CD4-positive, CD25-positive, alpha-beta regulatory T cell (primary cell): ENCODE data around the gene HPSE2. TPM values are rescaled to one million over a fixed set of nuclear protein-coding genes. Genes with fewer than 3 reads are reported as not detected.

Experiments
- ATAC-seq, 2 donors: fragments of 150-1000 bp; cut with Tn5 transposase; one replicate each; pipeline ENCODE4 v1.10.0; 2021; ENCODE audit warnings: low read depth in 2 of 2, moderate number of reproducible peaks in 2 of 2, moderate library complexity in 1 of 2
- DNase-seq, 3 donors: peaks; one replicate each; pipeline versions ENCODE4 v3.0.0 to v3.0.0-alpha.2; 2012 to 2022; ENCODE audit warnings: mixed read lengths in 1 of 3
- H3K27ac ChIP-seq: one replicate; pipeline ENCODE4 v1.7.0; 2013; ENCODE audit warnings: mild to moderate bottlenecking, low read length; ENCODE audit not compliant: insufficient read depth, poor library complexity, severe bottlenecking
- H3K27me3 ChIP-seq: one replicate; pipeline ENCODE4 v1.7.0; 2013; ENCODE audit warnings: low read length; ENCODE audit not compliant: control insufficient read depth, insufficient read depth
- H3K36me3 ChIP-seq: one replicate; pipeline ENCODE4 v1.7.0; 2013; ENCODE audit warnings: mild to moderate bottlenecking, low read length, moderate library complexity; ENCODE audit not compliant: control insufficient read depth, insufficient read depth
- H3K4me1 ChIP-seq: 2 replicates; pipeline ENCODE4 v1.7.0; 2013; ENCODE audit warnings: mild to moderate bottlenecking, low read length; ENCODE audit not compliant: insufficient read depth, control insufficient read depth, poor library complexity, severe bottlenecking
- H3K4me3 ChIP-seq: one replicate; pipeline ENCODE4 v1.7.0; 2013; ENCODE audit warnings: low read depth, mild to moderate bottlenecking, low read length, moderate library complexity
- H3K9me3 ChIP-seq, 2 experiments: 1 replicate in 1 of 2; 2 replicates in 1 of 2; pipeline ENCODE4 v1.7.0; 2013; ENCODE audit warnings: low read length in 2 of 2, mild to moderate bottlenecking in 1 of 2, moderate library complexity in 1 of 2; ENCODE audit not compliant: control insufficient read depth in 2 of 2
- H3K27ac Mint-ChIP-seq, 3 donors: one replicate each; pipeline ENCODE4 v1.8.0; 2020 to 2022; ENCODE audit warnings: mild to moderate bottlenecking in 3 of 3, mixed read lengths in 3 of 3, moderate library complexity in 2 of 3
- H3K27me3 Mint-ChIP-seq: one replicate; pipeline ENCODE4 v1.8.0; 2022; ENCODE audit warnings: mild to moderate bottlenecking, mixed read lengths
- H3K36me3 Mint-ChIP-seq: one replicate; pipeline ENCODE4 v1.8.0; 2020; ENCODE audit warnings: mixed read lengths
- H3K4me1 Mint-ChIP-seq, 4 donors: one replicate each; pipeline ENCODE4 v1.8.0; 2020 to 2022; ENCODE audit warnings: mixed read lengths in 4 of 4, mild to moderate bottlenecking in 1 of 4
- H3K4me3 Mint-ChIP-seq, 4 donors: one replicate each; pipeline ENCODE4 v1.8.0; 2020 to 2022; ENCODE audit warnings: mild to moderate bottlenecking in 4 of 4, mixed read lengths in 4 of 4, moderate library complexity in 3 of 4
- H3K9me3 Mint-ChIP-seq, 7 donors: one replicate each; pipeline ENCODE4 v1.8.0; 2020 to 2022; ENCODE audit warnings: mixed read lengths in 7 of 7, mild to moderate bottlenecking in 3 of 7, moderate library complexity in 2 of 7
- polyA plus RNA-seq, 4 donors: library from polyadenylated mRNA; unstranded; fragments of 300-500 nt; fragmentation: Illumina TruSeq; gene quantifications; one replicate each; pipeline ENCODE4 v1.2.3, GENCODE V29; 2021
- total RNA-seq: library from RNA; stranded (reverse); gene quantifications from one replicate; pipeline ENCODE4 v1.2.3, GENCODE V29; 2022

HPSE2 gene
- total and polyA plus RNA-seq, 5 donors from 2014 or later = 0.07 to 0.31 TPM; not detected in 3

DNA sequence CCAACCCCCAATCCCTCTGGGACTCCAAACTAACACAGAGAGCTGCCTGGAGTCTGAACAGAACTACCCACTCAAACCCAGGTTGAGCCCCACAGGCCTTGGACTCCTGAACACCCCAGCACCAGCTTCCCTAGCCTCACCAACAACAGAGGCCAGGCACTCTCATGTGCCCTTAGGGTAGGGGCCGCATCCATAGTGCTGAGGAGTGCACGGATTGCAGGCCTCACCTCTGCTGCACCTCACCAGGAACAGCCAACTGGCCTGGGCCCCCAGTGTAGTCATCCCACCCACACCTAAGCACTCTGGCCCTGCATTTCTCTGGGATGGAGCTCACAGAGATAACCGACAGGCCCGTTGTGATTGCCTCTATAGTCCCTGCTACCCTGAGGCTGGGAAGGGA is 194.2 kb downstream of the HPSE2 start:
- no peak overlapping the region for H3K27ac ChIP-seq
- Mint-ChIP-seq H3K4me1 (no peaks in the 10 kb centered on the region), H3K27ac (no peak overlapping the region)

DNA sequence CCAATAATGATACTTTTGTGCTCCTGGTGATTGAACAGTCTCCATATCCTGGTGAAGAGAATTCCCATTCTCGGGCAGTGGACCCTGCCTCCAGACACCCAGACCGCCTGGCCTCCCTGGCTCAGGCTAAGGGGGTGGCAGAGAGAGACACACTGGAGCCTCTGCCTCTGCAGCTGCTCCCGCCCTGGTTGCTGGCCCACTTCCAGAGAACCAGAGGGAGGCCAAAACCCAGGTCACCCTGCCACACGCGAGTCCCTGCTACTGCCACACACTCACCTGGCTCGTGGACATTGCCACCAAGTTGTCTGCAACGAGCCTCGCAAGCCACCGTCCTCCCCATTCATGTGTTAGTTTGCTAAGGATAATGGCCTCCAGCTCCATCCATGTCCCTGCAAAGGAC is 221.8 kb downstream of the HPSE2 start:
- no peaks in the 10 kb centered on the region for H3K27me3 Mint-ChIP-seq
- no peaks in the 10 kb centered on the region for H3K36me3 ChIP-seq
- H3K27me3 ChIP-seq = no peaks in the 10 kb centered on the region
- H3K36me3 Mint-ChIP-seq = no peaks in the 10 kb centered on the region
- H3K27ac ChIP-seq = no peak overlapping the region
- H3K9me3 ChIP-seq = no peaks in the 10 kb centered on the region
- H3K4me1 Mint-ChIP-seq = no peaks in the 10 kb centered on the region
- H3K4me3 ChIP-seq = no peak overlapping the region
- H3K9me3 Mint-ChIP-seq = peaks cover 0 to 2% (median 0%) of the 10 kb centered on the region in 7 donors
- no peak overlapping the region for H3K27ac Mint-ChIP-seq
- no peaks in the 10 kb centered on the region for H3K4me1 ChIP-seq
- no peak overlapping the region for H3K4me3 Mint-ChIP-seq
- ATAC-seq (no peak), DNase-seq (no peak)

More for the DNA sequence above, 194.2 kb downstream of the HPSE2 start:
- Histone ChIP-seq H3K9me3 (no peaks in the 10 kb centered on the region), H3K4me3 (no peak overlapping the region), H3K27me3 (no peaks in the 10 kb centered on the region), H3K4me1 (no peaks in the 10 kb centered on the region), H3K36me3 (no peaks in the 10 kb centered on the region)
- DNase-seq (no peak), ATAC-seq (no peak)
- Mint-ChIP-seq H3K27me3 (no peaks in the 10 kb centered on the region), H3K9me3 (peaks cover 0 to 16% (median 5%) of the 10 kb centered on the region in 7 donors), H3K36me3 (no peaks in the 10 kb centered on the region), H3K4me3 (no peak overlapping the region)

DNA sequence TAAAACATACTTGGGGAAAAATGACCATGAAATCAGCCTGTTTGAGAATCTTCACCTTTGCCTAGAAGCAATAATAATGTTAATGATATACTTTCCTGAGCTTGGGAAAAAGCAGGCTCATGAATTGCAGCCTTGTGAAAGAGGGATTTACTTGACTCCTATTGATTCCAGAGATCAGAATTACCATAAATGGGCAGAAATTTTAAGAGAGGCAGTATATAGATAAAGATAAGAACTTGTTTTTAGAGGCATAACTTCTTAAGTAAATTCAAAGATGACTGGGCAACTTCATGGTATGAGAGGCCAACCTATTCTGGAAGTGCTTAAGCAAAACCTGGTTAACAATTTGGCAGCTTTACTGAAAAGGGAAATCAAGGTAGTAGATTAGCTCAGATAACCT is 225.4 kb downstream of the HPSE2 start:
- no peaks in the 10 kb centered on the region for H3K27me3 Mint-ChIP-seq
- DNase-seq (no peak), ATAC-seq (no peak)
- no peaks in the 10 kb centered on the region for H3K36me3 Mint-ChIP-seq
- H3K4me1 Mint-ChIP-seq = no peaks in the 10 kb centered on the region
- no peak overlapping the region for H3K27ac ChIP-seq
- H3K4me1 ChIP-seq = no peaks in the 10 kb centered on the region
- H3K9me3 ChIP-seq = peaks cover 0 to 17% of the 10 kb centered on the region in 2 experiments
- H3K4me3 ChIP-seq = no peak overlapping the region
- no peak overlapping the region for H3K4me3 Mint-ChIP-seq
- H3K27ac Mint-ChIP-seq = no peak overlapping the region
- peaks cover 0 to 7% (median 3%) of the 10 kb centered on the region in 7 donors for H3K9me3 Mint-ChIP-seq
- H3K36me3 ChIP-seq = no peaks in the 10 kb centered on the region
- no peaks in the 10 kb centered on the region for H3K27me3 ChIP-seq

DNA sequence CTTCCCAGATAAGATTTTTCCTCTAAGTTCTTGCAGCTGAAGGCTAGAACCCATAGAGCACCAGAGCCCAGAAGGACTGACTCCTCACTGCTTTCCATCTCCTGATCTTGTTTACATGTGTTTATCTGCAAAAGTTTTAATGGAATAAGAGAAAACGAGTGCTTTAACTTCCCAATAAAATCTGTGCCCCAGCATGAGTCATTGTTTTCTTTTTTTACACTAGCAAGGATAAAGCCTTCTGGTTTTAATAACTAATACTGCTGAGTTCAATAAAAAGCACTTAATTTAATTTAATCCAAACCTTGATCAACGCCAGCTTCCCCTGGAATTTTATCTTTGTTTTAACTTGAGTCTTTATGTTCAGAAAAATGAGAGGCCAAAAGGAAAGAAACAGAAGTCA is 227.6 kb downstream of the HPSE2 start:
- H3K36me3 Mint-ChIP-seq = no peaks in the 10 kb centered on the region
- Histone ChIP-seq H3K9me3 (peaks cover 0 to 29% of the 10 kb centered on the region in 2 experiments), H3K27me3 (no peaks in the 10 kb centered on the region), H3K4me3 (no peak overlapping the region), H3K4me1 (no peaks in the 10 kb centered on the region), H3K27ac (no peak overlapping the region), H3K36me3 (no peaks in the 10 kb centered on the region)
- no peak overlapping the region for H3K27ac Mint-ChIP-seq
- no peak overlapping the region for H3K4me3 Mint-ChIP-seq
- peaks cover 0 to 13% (median 5%) of the 10 kb centered on the region in 7 donors for H3K9me3 Mint-ChIP-seq
- ATAC-seq = no peak
- no peak for DNase-seq
- H3K27me3 Mint-ChIP-seq = no peaks in the 10 kb centered on the region
- no peaks in the 10 kb centered on the region for H3K4me1 Mint-ChIP-seq

DNA sequence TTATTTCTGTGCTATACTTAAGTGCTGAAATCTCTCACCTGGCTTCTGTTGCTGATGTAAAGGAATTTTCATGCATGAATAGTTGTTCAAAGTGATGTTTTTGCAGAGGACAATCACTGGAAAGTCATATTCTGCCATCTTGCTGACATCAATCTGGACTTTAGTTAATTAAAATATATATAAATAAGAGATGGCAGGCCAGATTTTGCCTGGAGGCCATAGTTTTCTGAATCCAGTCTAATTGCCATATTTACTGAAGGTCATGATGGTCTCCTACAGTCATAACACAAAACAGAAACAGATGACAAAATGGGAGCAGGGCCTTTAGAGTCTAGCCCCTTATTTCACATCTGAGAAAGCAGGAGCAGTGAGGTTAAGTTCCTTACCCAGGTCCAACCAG is 228.2 kb downstream of the HPSE2 start:
- H3K4me1 ChIP-seq = no peaks in the 10 kb centered on the region
- no peak overlapping the region for H3K27ac ChIP-seq
- no peak overlapping the region for H3K4me3 ChIP-seq
- DNase-seq (no peak), ATAC-seq (no peak)
- no peaks in the 10 kb centered on the region for H3K27me3 ChIP-seq
- H3K4me1 Mint-ChIP-seq = no peaks in the 10 kb centered on the region
- H3K36me3 ChIP-seq = no peaks in the 10 kb centered on the region
- peaks cover 0 to 30% of the 10 kb centered on the region in 2 experiments for H3K9me3 ChIP-seq
- no peaks in the 10 kb centered on the region for H3K27me3 Mint-ChIP-seq
- peaks cover 0 to 13% (median 6%) of the 10 kb centered on the region in 7 donors for H3K9me3 Mint-ChIP-seq
- H3K36me3 Mint-ChIP-seq = no peaks in the 10 kb centered on the region
- no peak overlapping the region for H3K27ac Mint-ChIP-seq
- H3K4me3 Mint-ChIP-seq = no peak overlapping the region

DNA sequence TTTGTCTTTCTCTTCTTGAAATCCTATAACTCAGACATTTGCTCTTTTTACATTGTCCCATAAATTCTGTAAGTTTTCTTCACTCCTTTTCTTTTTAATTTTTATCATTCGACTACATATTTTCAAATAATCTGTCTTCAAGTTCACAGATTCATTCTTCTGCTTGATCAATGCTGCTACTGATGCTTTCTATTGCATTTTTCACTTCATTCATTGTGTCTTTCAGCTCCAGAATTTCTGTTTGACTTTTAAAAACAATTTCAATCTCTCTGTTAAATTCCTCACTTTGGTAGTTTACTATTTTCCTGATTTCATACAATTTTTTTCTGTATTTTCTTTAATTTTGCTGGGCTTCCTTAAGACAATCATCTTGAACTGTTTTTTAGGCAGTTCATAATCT is 230.4 kb downstream of the HPSE2 start:
- H3K27me3 ChIP-seq = no peaks in the 10 kb centered on the region
- Mint-ChIP-seq H3K27me3 (no peaks in the 10 kb centered on the region), H3K4me3 (no peak overlapping the region), H3K27ac (no peak overlapping the region), H3K36me3 (no peaks in the 10 kb centered on the region), H3K4me1 (no peaks in the 10 kb centered on the region), H3K9me3 (peaks cover 0 to 16% (median 6%) of the 10 kb centered on the region in 7 donors)
- peaks cover 0 to 30% of the 10 kb centered on the region in 2 experiments for H3K9me3 ChIP-seq
- no peak overlapping the region for H3K4me3 ChIP-seq
- no peaks in the 10 kb centered on the region for H3K4me1 ChIP-seq
- H3K27ac ChIP-seq = no peak overlapping the region
- DNase-seq = no peak
- ATAC-seq = no peak
- H3K36me3 ChIP-seq = no peaks in the 10 kb centered on the region

DNA sequence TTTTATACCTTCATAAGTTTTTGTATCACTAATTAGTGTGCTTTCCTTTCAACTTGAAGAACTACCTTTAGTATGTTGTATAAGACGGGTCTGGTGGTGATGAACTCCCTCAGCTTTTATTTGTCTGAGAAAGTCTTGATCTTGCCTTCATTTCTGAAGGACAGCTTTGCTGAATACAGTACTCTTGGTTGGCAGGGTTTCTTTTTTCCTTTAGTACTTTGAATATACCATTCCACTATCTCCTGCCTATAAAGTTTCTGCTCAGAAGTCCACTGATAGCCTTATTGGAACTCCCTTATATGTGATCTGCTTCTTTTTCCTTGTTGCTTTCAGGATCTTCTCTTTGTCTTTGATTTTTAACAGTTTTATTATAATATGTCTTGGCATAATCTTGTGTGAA is 230.9 kb downstream of the HPSE2 start:
- Histone ChIP-seq H3K27me3 (no peaks in the 10 kb centered on the region), H3K36me3 (no peaks in the 10 kb centered on the region), H3K4me1 (no peaks in the 10 kb centered on the region), H3K27ac (no peak overlapping the region), H3K9me3 (peaks cover 0 to 30% of the 10 kb centered on the region in 2 experiments), H3K4me3 (no peak overlapping the region)
- Mint-ChIP-seq H3K36me3 (no peaks in the 10 kb centered on the region), H3K27ac (no peak overlapping the region), H3K9me3 (peaks cover 0 to 16% (median 6%) of the 10 kb centered on the region in 7 donors), H3K4me3 (no peak overlapping the region), H3K27me3 (no peaks in the 10 kb centered on the region), H3K4me1 (no peaks in the 10 kb centered on the region)
- ATAC-seq = no peak
- no peak for DNase-seq

DNA sequence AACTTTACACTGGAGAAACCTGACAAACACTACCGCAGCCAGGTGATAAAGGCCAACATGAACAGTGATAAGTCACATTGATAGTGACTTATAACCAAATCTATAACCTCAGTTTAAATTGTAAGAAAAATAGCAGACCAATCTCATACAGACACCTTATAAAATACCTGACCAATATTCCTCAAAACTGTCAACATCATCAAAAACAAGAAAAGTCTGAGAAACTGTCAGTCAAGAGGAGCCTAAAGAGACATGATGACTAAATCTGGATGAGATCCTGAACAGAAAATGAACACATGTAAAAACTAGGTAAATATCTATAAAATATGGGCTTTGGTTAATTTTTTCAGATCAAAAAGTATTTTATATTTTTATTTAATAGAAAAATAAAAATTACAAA is 233.3 kb downstream of the HPSE2 start:
- Mint-ChIP-seq H3K27ac (no peak overlapping the region), H3K27me3 (no peaks in the 10 kb centered on the region), H3K4me1 (no peaks in the 10 kb centered on the region), H3K9me3 (peaks cover 0 to 13% (median 6%) of the 10 kb centered on the region in 7 donors), H3K4me3 (no peak overlapping the region), H3K36me3 (no peaks in the 10 kb centered on the region)
- peaks cover 0 to 30% of the 10 kb centered on the region in 2 experiments for H3K9me3 ChIP-seq
- DNase-seq (no peak), ATAC-seq (no peak)
- no peak overlapping the region for H3K4me3 ChIP-seq
- no peaks in the 10 kb centered on the region for H3K4me1 ChIP-seq
- H3K36me3 ChIP-seq = no peaks in the 10 kb centered on the region
- no peak overlapping the region for H3K27ac ChIP-seq
- no peaks in the 10 kb centered on the region for H3K27me3 ChIP-seq
